CD8-positive, alpha-beta memory T cell (primary cell): ENCODE measurements around the gene ADD3. TPM values are rescaled to one million over a fixed set of nuclear protein-coding genes. Genes with fewer than 3 reads are reported as not detected.

Source experiments
- CTCF ChIA-PET: fragments of 350-600 bp; sonication (Branson Sonifier 250); formaldehyde crosslinking; loops from one replicate; lab custom pipeline; 2021; ENCODE audit warnings: antibody characterized with exemption; lab: Charles Lee
- POLR2A ChIA-PET: fragments of 350-600 bp; sonication (Branson Sonifier 250); formaldehyde crosslinking; loops from one replicate; lab custom pipeline; 2021; ENCODE audit warnings: antibody characterized with exemption; lab: Charles Lee
- DNase-seq, 5 donors: peaks; one replicate each; pipeline versions ENCODE4 v3.0.0 to v3.0.0-alpha.2; 2020 to 2022; ENCODE audit warnings: mixed read lengths in 1 of 5
- H3K27ac ChIP-seq: one replicate; pipeline ENCODE4 v1.7.0; 2013; ENCODE audit warnings: low read depth, mild to moderate bottlenecking, low read length, moderate library complexity
- H3K27me3 ChIP-seq: 2 replicates; pipeline ENCODE4 v1.7.0; 2013; ENCODE audit warnings: low read length, mild to moderate bottlenecking; ENCODE audit not compliant: insufficient read depth, poor library complexity, severe bottlenecking
- H3K36me3 ChIP-seq: 2 replicates; pipeline ENCODE4 v1.7.0; 2013; ENCODE audit warnings: mild to moderate bottlenecking, low read length, moderate library complexity; ENCODE audit not compliant: insufficient read depth
- H3K4me1 ChIP-seq: 2 replicates; pipeline ENCODE4 v1.7.0; 2013; ENCODE audit warnings: mild to moderate bottlenecking, low read length, moderate library complexity; ENCODE audit not compliant: insufficient read depth
- H3K4me3 ChIP-seq: 2 replicates; pipeline ENCODE4 v1.7.0; 2013; ENCODE audit warnings: mild to moderate bottlenecking, low read length
- H3K9me3 ChIP-seq: 2 replicates; pipeline ENCODE4 v1.7.0; 2013; ENCODE audit warnings: mild to moderate bottlenecking, low read length
- H3K27ac Mint-ChIP-seq, 8 donors: one replicate each; pipeline ENCODE4 v1.8.0; 2020 to 2021; ENCODE audit warnings: mixed read lengths in 8 of 8, mild to moderate bottlenecking in 6 of 8, inconsistent platforms in 3 of 8, moderate library complexity in 3 of 8
- H3K27me3 Mint-ChIP-seq, 2 donors: one replicate each; pipeline ENCODE4 v1.8.0; 2020 to 2021; ENCODE audit warnings: mixed read lengths in 2 of 2, mild to moderate bottlenecking in 1 of 2, moderate library complexity in 1 of 2
- H3K36me3 Mint-ChIP-seq, 3 donors: one replicate each; pipeline ENCODE4 v1.8.0; 2020 to 2021; ENCODE audit warnings: mixed read lengths in 3 of 3, inconsistent platforms in 1 of 3, mild to moderate bottlenecking in 1 of 3
- H3K4me1 Mint-ChIP-seq, 3 donors: one replicate each; pipeline ENCODE4 v1.8.0; 2020 to 2021; ENCODE audit warnings: mixed read lengths in 3 of 3, inconsistent platforms in 1 of 3, mild to moderate bottlenecking in 1 of 3
- H3K4me3 Mint-ChIP-seq, 7 donors: one replicate each; pipeline ENCODE4 v1.8.0; 2020 to 2021; ENCODE audit warnings: mixed read lengths in 7 of 7, mild to moderate bottlenecking in 6 of 7, moderate library complexity in 4 of 7, inconsistent platforms in 2 of 7
- H3K9me3 Mint-ChIP-seq, 5 donors: one replicate each; pipeline ENCODE4 v1.8.0; 2020 to 2022; ENCODE audit warnings: mixed read lengths in 5 of 5, mild to moderate bottlenecking in 3 of 5, moderate library complexity in 2 of 5, inconsistent platforms in 1 of 5
- polyA plus RNA-seq: library from polyadenylated mRNA; unstranded; fragments of 300-500 nt; fragmentation: Illumina TruSeq; gene quantifications from one replicate; pipeline ENCODE4 v1.2.3, GENCODE V29; 2021
- total RNA-seq, 2 experiments: library from RNA; stranded (reverse); gene quantifications; one replicate each; pipeline ENCODE4 v1.2.3, GENCODE V29; 2021

Gene ADD3
- total and polyA plus RNA-seq, 3 experiments from 2014 or later, result 39.4 to 378 (median 50.3) TPM

DNA sequence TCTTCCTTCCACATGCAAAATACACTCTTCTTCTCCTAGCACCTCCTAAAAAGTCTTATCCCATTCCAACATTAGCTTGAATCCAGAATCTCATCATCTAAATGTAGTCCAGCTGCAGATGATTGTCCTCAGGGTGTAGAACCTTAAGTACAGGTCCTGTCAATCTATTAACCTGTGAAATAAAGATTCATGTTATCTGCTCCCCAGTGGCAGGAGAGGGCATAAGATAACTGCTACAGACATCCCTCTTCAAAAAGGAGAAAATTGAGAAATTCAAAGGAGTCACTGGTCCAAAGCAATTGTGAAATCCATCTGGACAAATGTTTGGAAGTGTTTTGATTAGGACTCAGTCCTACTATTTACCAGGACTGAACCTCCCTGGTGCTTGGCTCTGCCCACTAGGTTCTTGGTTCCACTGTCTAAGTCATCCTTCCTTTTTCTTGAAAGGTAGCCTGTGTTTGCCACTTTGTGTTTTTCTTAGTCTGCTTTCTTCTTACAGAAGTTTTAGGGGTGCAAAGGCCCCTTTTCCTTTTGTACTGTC, 96.2 kb downstream of the ADD3 start:
- POLR2A ChIA-PET, result interaction anchor here (0.8 kb wide), 1 partner anchor 27 kb away, joined by 3 read pairs; no protein-coding TSS in a partner anchor
- H3K9me3 Mint-ChIP-seq, result no peaks in the 10 kb centered on the region
- no peak overlapping the region for H3K4me3 Mint-ChIP-seq
- Histone ChIP-seq H3K9me3 (no peaks in the 10 kb centered on the region), H3K27me3 (no peaks in the 10 kb centered on the region), H3K36me3 (peaks cover 3% of the 10 kb centered on the region), H3K4me1 (peaks cover 11% of the 10 kb centered on the region), H3K27ac (no peak overlapping the region), H3K4me3 (no peak overlapping the region)
- H3K27me3 Mint-ChIP-seq, result no peaks in the 10 kb centered on the region
- peaks cover 38 to 72% (median 67%) of the 10 kb centered on the region in 3 donors for H3K4me1 Mint-ChIP-seq
- peak overlapping the region in 7 of 8 donors; percentile 3 to 94 (median 68) for H3K27ac Mint-ChIP-seq
- H3K36me3 Mint-ChIP-seq, result peaks cover 0 to 67% (median 19%) of the 10 kb centered on the region in 3 donors
- no peak for DNase-seq
- CTCF ChIA-PET, result interaction anchor here (1.2 to 2.0 kb wide), 3 partner anchors 27 to 220 kb away, joined by 3 to 7 read pairs (median 3); partner anchors contain the start of gene ADD3

DNA sequence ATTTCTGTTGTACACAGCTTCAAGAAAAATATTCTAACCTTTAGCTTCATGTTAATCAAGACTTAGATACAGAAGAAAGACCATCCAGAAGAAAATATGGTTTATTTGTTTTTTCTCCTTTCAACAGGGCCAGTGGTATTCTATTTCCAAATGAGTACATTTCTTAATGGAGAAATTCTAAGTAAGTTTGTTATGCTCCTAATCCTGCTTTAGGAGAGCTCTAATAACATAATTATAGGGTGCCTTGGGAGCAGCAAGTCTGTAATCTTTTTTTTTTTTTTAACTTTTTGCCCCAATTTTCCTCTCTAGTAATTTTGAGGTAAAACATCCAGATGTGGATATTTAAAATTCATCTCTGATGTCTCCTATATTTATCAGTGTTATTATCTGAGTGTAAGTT, 98.1 kb downstream of the ADD3 start:
- Mint-ChIP-seq H3K9me3 (no peaks in the 10 kb centered on the region), H3K4me3 (no peak overlapping the region), H3K4me1 (peaks cover 41 to 77% (median 70%) of the 10 kb centered on the region in 3 donors), H3K27me3 (no peaks in the 10 kb centered on the region), H3K27ac (peak overlapping the region in 4 of 8 donors; percentile 39 to 48 (median 43)), H3K36me3 (peaks cover 0 to 74% (median 16%) of the 10 kb centered on the region in 3 donors)
- Histone ChIP-seq H3K27me3 (no peaks in the 10 kb centered on the region), H3K9me3 (no peaks in the 10 kb centered on the region), H3K36me3 (peaks cover 3% of the 10 kb centered on the region), H3K4me3 (no peak overlapping the region), H3K27ac (no peak overlapping the region), H3K4me1 (peaks cover 11% of the 10 kb centered on the region)
- CTCF ChIA-PET, result interaction anchor here (0.9 to 1.1 kb wide), 3 partner anchors 10 to 181 kb away, joined by 3 read pairs; no protein-coding TSS in a partner anchor
- no peak for DNase-seq
- POLR2A ChIA-PET, result interaction anchor here (0.7 kb wide), 1 partner anchor 92 kb away, joined by 5 read pairs; no protein-coding TSS in a partner anchor

DNA sequence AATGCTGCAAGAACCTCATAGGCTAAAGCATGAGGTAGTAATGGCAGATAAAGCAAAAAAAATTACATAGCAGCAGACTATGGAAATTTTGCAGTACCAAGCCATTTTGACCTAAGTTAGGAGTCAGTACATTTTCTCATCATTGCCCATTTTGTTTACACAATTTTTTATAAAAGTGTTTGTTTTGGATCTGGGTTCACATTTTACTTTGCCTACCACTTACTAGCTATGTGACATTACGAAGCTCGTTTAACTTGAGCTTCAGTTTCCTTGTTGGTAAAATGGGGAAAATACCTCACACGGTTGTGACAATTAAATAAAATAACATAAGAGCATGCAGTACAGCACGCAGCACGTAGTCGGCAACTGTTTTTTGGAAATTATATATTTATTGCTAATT, 99.6 kb downstream of the ADD3 start:
- ChIA-PET CTCF (no interaction called here), POLR2A (no interaction called here)
- Mint-ChIP-seq H3K9me3 (no peaks in the 10 kb centered on the region), H3K36me3 (peaks cover 0 to 67% (median 10%) of the 10 kb centered on the region in 3 donors), H3K27ac (peak overlapping the region in 1 of 8 donors; percentile 37), H3K27me3 (no peaks in the 10 kb centered on the region), H3K4me1 (peaks cover 38 to 66% (median 57%) of the 10 kb centered on the region in 3 donors), H3K4me3 (no peak overlapping the region)
- no peak overlapping the region for H3K27ac ChIP-seq
- no peaks in the 10 kb centered on the region for H3K27me3 ChIP-seq
- H3K36me3 ChIP-seq, result peaks cover 3% of the 10 kb centered on the region
- H3K4me3 ChIP-seq, result no peak overlapping the region
- no peak for DNase-seq
- H3K4me1 ChIP-seq, result peaks cover 11% of the 10 kb centered on the region
- no peaks in the 10 kb centered on the region for H3K9me3 ChIP-seq

DNA sequence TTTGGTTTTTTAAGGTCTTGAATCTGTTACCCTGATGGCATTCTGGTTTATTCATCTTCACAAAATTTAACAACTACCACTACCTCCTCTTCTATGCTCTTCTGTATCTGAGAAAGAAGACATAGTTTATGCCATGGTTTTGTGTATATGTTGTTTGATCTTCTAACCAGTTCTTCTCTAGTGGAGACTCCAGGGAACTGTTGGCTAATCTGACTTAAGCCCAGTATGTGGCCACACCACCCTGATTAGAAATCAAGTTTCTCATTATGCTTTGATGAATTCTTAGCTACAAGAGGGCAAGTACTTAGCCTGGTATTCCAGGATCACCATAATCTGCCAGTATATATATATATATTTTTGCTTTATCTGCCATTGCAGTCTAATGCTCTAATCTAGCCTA, 100.1 kb downstream of the ADD3 start:
- peaks cover 37 to 64% (median 56%) of the 10 kb centered on the region in 3 donors for H3K4me1 Mint-ChIP-seq
- ChIA-PET CTCF (interaction anchor here (1.0 to 1.5 kb wide), 4 partner anchors 9 to 131 kb away, joined by 3 to 5 read pairs (median 4); no protein-coding TSS in a partner anchor), POLR2A (no interaction called here)
- no peak for DNase-seq
- H3K4me3 Mint-ChIP-seq, result no peak overlapping the region
- H3K27ac ChIP-seq, result no peak overlapping the region
- H3K36me3 Mint-ChIP-seq, result peaks cover 0 to 70% (median 14%) of the 10 kb centered on the region in 3 donors
- no peaks in the 10 kb centered on the region for H3K27me3 Mint-ChIP-seq
- H3K9me3 Mint-ChIP-seq, result no peaks in the 10 kb centered on the region
- no peak overlapping the region for H3K4me3 ChIP-seq
- peak overlapping the region in 3 of 8 donors; percentile 10 to 44 (median 14) for H3K27ac Mint-ChIP-seq
- H3K36me3 ChIP-seq, result peaks cover 8% of the 10 kb centered on the region
- no peaks in the 10 kb centered on the region for H3K27me3 ChIP-seq
- peaks cover 11% of the 10 kb centered on the region for H3K4me1 ChIP-seq
- H3K9me3 ChIP-seq, result no peaks in the 10 kb centered on the region

DNA sequence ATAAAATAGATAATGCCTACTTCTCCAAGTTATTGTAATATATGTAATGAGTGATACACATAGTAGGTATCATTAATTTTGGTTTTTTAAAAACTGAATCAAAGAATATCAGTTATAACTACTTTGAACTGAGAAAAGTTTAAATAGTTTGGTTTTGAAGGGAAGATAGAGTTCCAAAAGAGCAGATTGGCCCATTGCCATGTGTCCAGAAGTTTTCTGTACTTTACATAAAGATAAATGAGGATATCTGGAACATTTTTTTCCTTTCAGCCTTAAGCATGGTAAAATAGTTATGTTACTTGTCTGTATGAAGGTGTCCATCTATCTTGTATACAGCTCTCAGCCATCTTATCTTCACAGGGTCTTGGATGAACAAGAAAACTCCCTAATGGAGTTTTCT, 101.7 kb downstream of the ADD3 start:
- H3K4me1 Mint-ChIP-seq, result peaks cover 29 to 57% (median 43%) of the 10 kb centered on the region in 3 donors
- no peak for DNase-seq
- H3K27me3 Mint-ChIP-seq, result no peaks in the 10 kb centered on the region
- POLR2A ChIA-PET, result no interaction called here
- H3K36me3 Mint-ChIP-seq, result peaks cover 4 to 74% (median 22%) of the 10 kb centered on the region in 3 donors
- Histone ChIP-seq H3K27me3 (no peaks in the 10 kb centered on the region), H3K4me1 (peaks cover under 1% of the 10 kb centered on the region), H3K4me3 (no peak overlapping the region), H3K27ac (no peak overlapping the region), H3K9me3 (no peaks in the 10 kb centered on the region), H3K36me3 (peaks cover 22% of the 10 kb centered on the region)
- CTCF ChIA-PET, result interaction anchor here (1.1 to 1.5 kb wide), 3 partner anchors 13 to 225 kb away, joined by 3 to 4 read pairs (median 3); no protein-coding TSS in a partner anchor
- H3K27ac Mint-ChIP-seq, result peak overlapping the region in 1 of 8 donors; percentile 17
- no peaks in the 10 kb centered on the region for H3K9me3 Mint-ChIP-seq
- no peak overlapping the region for H3K4me3 Mint-ChIP-seq

DNA sequence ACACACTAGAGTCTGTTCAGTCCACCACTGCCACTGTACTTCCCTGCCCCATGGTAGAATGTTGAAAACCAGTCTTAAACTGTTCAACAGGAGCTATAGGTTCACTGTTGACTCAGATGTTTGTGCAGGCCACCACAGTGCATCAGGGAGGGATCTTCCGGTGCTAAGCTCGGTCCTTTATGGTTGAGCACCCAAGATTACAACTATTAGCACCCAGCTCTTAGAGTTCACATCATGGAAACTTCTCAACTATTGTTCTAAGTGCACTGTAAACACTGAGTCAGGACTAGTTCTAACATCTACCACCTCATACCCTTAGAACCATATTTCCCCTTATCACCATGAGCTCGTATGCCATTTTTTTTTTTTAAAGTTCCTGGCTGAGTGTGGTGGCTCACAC, 102.6 kb downstream of the ADD3 start:
- Histone ChIP-seq H3K9me3 (no peaks in the 10 kb centered on the region), H3K36me3 (peaks cover 28% of the 10 kb centered on the region), H3K4me1 (no peaks in the 10 kb centered on the region), H3K27ac (no peak overlapping the region), H3K27me3 (no peaks in the 10 kb centered on the region), H3K4me3 (no peak overlapping the region)
- Mint-ChIP-seq H3K27ac (peak overlapping the region in 7 of 8 donors; percentile 9 to 66 (median 57)), H3K9me3 (no peaks in the 10 kb centered on the region), H3K4me1 (peaks cover 27 to 58% (median 42%) of the 10 kb centered on the region in 3 donors), H3K27me3 (no peaks in the 10 kb centered on the region), H3K36me3 (peaks cover 4 to 75% (median 23%) of the 10 kb centered on the region in 3 donors), H3K4me3 (no peak overlapping the region)
- no peak for DNase-seq
- CTCF ChIA-PET, result interaction anchor here (1.1 to 1.5 kb wide), 3 partner anchors 14 to 226 kb away, joined by 3 to 4 read pairs (median 3); no protein-coding TSS in a partner anchor
- POLR2A ChIA-PET, result no interaction called here

DNA sequence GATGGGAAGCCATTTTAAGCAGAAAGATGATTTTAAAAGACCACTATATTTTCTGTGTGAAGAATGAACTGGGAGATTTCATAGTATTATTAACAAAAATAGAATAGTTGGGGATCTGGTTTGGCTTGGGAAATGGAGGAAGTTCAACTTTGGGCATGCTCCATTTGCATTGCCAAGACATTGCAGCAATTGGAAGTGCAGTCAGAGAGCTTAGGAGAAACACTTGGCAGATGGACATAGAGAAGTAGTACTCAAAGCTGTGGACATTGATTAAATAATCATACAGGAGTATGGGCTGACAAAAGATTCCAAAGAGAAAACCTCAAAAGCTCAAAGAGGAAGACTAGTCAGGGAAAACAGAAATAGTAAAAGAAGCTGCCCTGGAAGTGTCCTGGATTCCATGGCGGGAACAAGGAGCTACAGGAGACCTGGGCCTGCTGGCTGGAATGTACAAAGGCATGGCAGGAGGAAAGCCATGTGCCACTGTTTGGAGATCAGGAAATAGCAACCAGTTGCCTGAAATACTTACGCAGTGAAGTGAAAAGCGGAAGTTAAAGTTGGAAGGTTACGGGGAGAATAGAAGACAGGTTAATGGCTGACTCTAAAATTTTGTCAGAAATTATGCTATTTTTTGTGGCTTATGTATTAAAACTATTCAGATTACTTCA, 106.0 kb downstream of the ADD3 start:
- no peaks in the 10 kb centered on the region for H3K9me3 ChIP-seq
- no peak overlapping the region for H3K4me3 Mint-ChIP-seq
- DNase-seq, result no peak
- no peak overlapping the region for H3K4me3 ChIP-seq
- H3K36me3 ChIP-seq, result peaks cover 47% of the 10 kb centered on the region
- peaks cover 13 to 38% (median 22%) of the 10 kb centered on the region in 3 donors for H3K4me1 Mint-ChIP-seq
- CTCF ChIA-PET, result no interaction called here
- no peaks in the 10 kb centered on the region for H3K27me3 Mint-ChIP-seq
- POLR2A ChIA-PET, result no interaction called here
- no peaks in the 10 kb centered on the region for H3K27me3 ChIP-seq
- no peak overlapping the region for H3K27ac ChIP-seq
- H3K4me1 ChIP-seq, result no peaks in the 10 kb centered on the region
- H3K9me3 Mint-ChIP-seq, result no peaks in the 10 kb centered on the region
- peak overlapping the region in 5 of 8 donors; percentile 1 to 92 (median 76) for H3K27ac Mint-ChIP-seq
- H3K36me3 Mint-ChIP-seq, result peaks cover 8 to 85% (median 31%) of the 10 kb centered on the region in 3 donors
